Lung (tissue), 16 donors: Measurements from ENCODE around the gene ZKSCAN7. TPM values are rescaled to one million over a fixed set of nuclear protein-coding genes. Genes with fewer than 3 reads are reported as not detected.

Experiments used
- ATAC-seq: fragments of 200-7000 bp; cut with Tn5 transposase; one replicate; pipeline ENCODE4 v1.9.1; 2020; ENCODE audit warnings: moderate number of reproducible peaks; ENCODE audit not compliant: insufficient read depth, low FRiP score
- DNase-seq, 3 donors: peaks; one replicate each; pipeline ENCODE4 v3.0.0-alpha.2; 2013 to 2017
- H3K27ac ChIP-seq, 2 donors: one replicate each; pipeline ENCODE4 v1.5.1; 2013; ENCODE audit warnings: mild to moderate bottlenecking in 2 of 2, moderate library complexity in 2 of 2, control low read depth in 1 of 2, inconsistent platforms in 1 of 2, low read depth in 1 of 2, low read length in 1 of 2
- H3K27me3 ChIP-seq, 3 donors: one replicate each; pipeline ENCODE4 v1.5.1; 2013; ENCODE audit warnings: low read length in 2 of 3; ENCODE audit not compliant: control insufficient read depth in 3 of 3, insufficient read depth in 3 of 3
- H3K36me3 ChIP-seq, 4 donors: one replicate each; pipeline ENCODE4 v1.5.1; 2013; ENCODE audit warnings: low read length in 4 of 4, mild to moderate bottlenecking in 1 of 4, moderate library complexity in 1 of 4; ENCODE audit not compliant: control insufficient read depth in 4 of 4, insufficient read depth in 4 of 4
- H3K4me1 ChIP-seq, 5 donors: one replicate each; pipeline ENCODE4 v1.5.1; 2013; ENCODE audit warnings: low read length in 5 of 5, mild to moderate bottlenecking in 2 of 5, moderate library complexity in 1 of 5; ENCODE audit not compliant: control insufficient read depth in 5 of 5, insufficient read depth in 5 of 5
- H3K4me3 ChIP-seq: one replicate; pipeline ENCODE4 v1.5.1; 2013; ENCODE audit warnings: mild to moderate bottlenecking, control low read depth, moderate library complexity
- H3K9ac ChIP-seq, 2 donors: one replicate each; pipeline ENCODE4 v1.5.1; 2013; ENCODE audit warnings: low read length in 2 of 2, control low read depth in 1 of 2; ENCODE audit not compliant: insufficient read depth in 1 of 2
- H3K9me3 ChIP-seq, 4 donors: one replicate each; pipeline ENCODE4 v1.5.1; 2013; ENCODE audit warnings: low read length in 3 of 4, mild to moderate bottlenecking in 1 of 4, moderate library complexity in 1 of 4; ENCODE audit not compliant: control insufficient read depth in 4 of 4, insufficient read depth in 3 of 4
- CTCF ChIP-seq: IDR thresholded peaks from 2 replicates; pipeline ENCODE4 v1.5.1; 2012; ENCODE audit warnings: mild to moderate bottlenecking; ENCODE audit errors: control extremely low read depth, extremely low read depth
- WGBS, 2 donors: extraction: QIAGEN DNeasy Blood & Tissue Kit; methylation state at CpG; one replicate each; pipeline ENCODE4 v1.1.7; 2013; 5-methylcytosine and 5-hydroxymethylcytosine counted together
- long read RNA-seq, 5 donors: transcript quantifications; one replicate each; lab custom pipeline, GENCODE V29; 2026
- polyA plus RNA-seq, 2 donors: library from polyadenylated mRNA; stranded (reverse); fragments of 200-250 nt; gene quantifications; one replicate each; pipeline ENCODE4 v1.2.1, GENCODE V29; 2013
- total RNA-seq, 2 donors: library from RNA; depleted of rRNA in 1 of 2; stranded (reverse); fragments of >200 nt in 1 of 2; gene quantifications; one replicate each; pipeline ENCODE4 v1.2.1, GENCODE V29; 2014 to 2021
- donor health status: control.
- donor health status: control.
- donor health status: Bipolar disorder and iron deficiency.
- donor health status: healthy.
- donor health status: DM: yes; HTN: yes; CAD: no.

Gene ZKSCAN7
- 10 to 100 TPM in 1 of 2 donors, 1 to 10 TPM in 1; 3.7 to 12.2 TPM for total RNA-seq
- 1 to 10 TPM; 1.7 to 2.4 TPM for polyA plus RNA-seq
- long read RNA-seq, donor 1, partial matches to known transcripts, result 9 of 10 reads
- long read RNA-seq, donor 1, other reads (novel, unspliced or antisense), result 0 of 10 reads
- long read RNA-seq, donor 2, result 0 reads
- long read RNA-seq, donor 3, result 0 reads
- long read RNA-seq, donor 4, result 0 reads
- long read RNA-seq, donor 5, partial matches to known transcripts, result 0 of 1 reads
- long read RNA-seq, donor 5, other reads (novel, unspliced or antisense), result 0 of 1 reads

- Histone ChIP-seq H3K27ac (peak within 1 kb of the TSS; percentile 62 to 86), H3K36me3 (peaks cover 0 to 17% (median 10%) of the 10 kb centered on the region in 4 donors), H3K9ac (peak within 1 kb of the TSS; percentile 79 to 86), H3K4me3 (peak within 1 kb of the TSS; percentile 79), H3K9me3 (peaks cover 0 to 7% (median 1%) of the 10 kb centered on the region in 4 donors), H3K27me3 (peaks cover 0 to 12% (median 0%) of the 10 kb centered on the region in 3 donors), H3K4me1 (peaks cover 0 to 16% (median 7%) of the 10 kb centered on the region in 5 donors)
- no peak for TF ChIP-seq CTCF
- DNase-seq (peak; percentile 71 to 81 (median 77)), ATAC-seq (peak; percentile 80)
- WGBS, 2 donors, result 6 to 9% methylated on average over 61 to 68 of the region's 68 CpGs
These were observed at the start of gene ZKSCAN7 for GRCh38 chr3:44554626-44555592. ZKSCAN7 (plus strand) TSS chr3:44555193; CDS start chr3:44557048, 1,855 bp downstream.

GRCh38 chr3:44506556-44506955, 48.4 kb upstream of the ZKSCAN7 start:
- peaks cover 0 to 8% (median 4%) of the 10 kb centered on the region in 4 donors for H3K9me3 ChIP-seq
- TF ChIP-seq CTCF, result no peak
- no peaks in the 10 kb centered on the region for H3K27me3 ChIP-seq
- DNase-seq, result no peak
- peaks cover 0 to 11% (median 7%) of the 10 kb centered on the region in 5 donors for H3K4me1 ChIP-seq
- ATAC-seq, result no peak
- H3K27ac ChIP-seq, result no peak overlapping the region
- WGBS, 2 donors, result 75 to 91% methylated on average over 3 of the region's 3 CpGs
- H3K4me3 ChIP-seq, result no peak overlapping the region
- H3K36me3 ChIP-seq, result peaks cover 4 to 9% (median 7%) of the 10 kb centered on the region in 4 donors
- H3K9ac ChIP-seq, result no peak overlapping the region

GRCh38 chr3:44506961-44507360, 48.0 kb upstream of the ZKSCAN7 start:
- peaks cover 0 to 8% (median 3%) of the 10 kb centered on the region in 4 donors for H3K9me3 ChIP-seq
- peaks cover under 1 to 5% (median 3%) of the 10 kb centered on the region in 4 donors for H3K36me3 ChIP-seq
- no peak for DNase-seq
- no peak for ATAC-seq
- WGBS, 2 donors, result 93 to 96% methylated on average over 5 of the region's 5 CpGs
- no peak overlapping the region for H3K27ac ChIP-seq
- peaks cover 0 to 11% (median 6%) of the 10 kb centered on the region in 5 donors for H3K4me1 ChIP-seq
- no peak for TF ChIP-seq CTCF
- H3K9ac ChIP-seq, result no peak overlapping the region
- no peak overlapping the region for H3K4me3 ChIP-seq
- H3K27me3 ChIP-seq, result no peaks in the 10 kb centered on the region
